Measurements from ENCODE around the gene RBP3.

RBP3 gene

GRCh38 chr10:47335906-47336305, 12.3 kb upstream of the RBP3 start:
- Histone ChIP-seq H3K4me3 (no peak overlapping the region), H3K27ac (no peak overlapping the region)
- no peak for TF ChIP-seq CTCF (IDR thresholded peaks at IDR 0.05)
- no peak for DNase-seq (ENCODE audit: low spot score)

GRCh38 chr10:47336387-47337134, 11.6 kb upstream of the RBP3 start:
- DNase-seq (ENCODE audit: low spot score): no peak
- Histone ChIP-seq H3K4me3 (no peak overlapping the region), H3K27ac (no peak overlapping the region)
- no peak for TF ChIP-seq CTCF (IDR thresholded peaks at IDR 0.05)

GRCh38 chr10:47337310-47337709, 10.9 kb upstream of the RBP3 start:
- TF ChIP-seq CTCF (IDR thresholded peaks at IDR 0.05): no peak
- DNase-seq (ENCODE audit: low spot score): no peak
- H3K27ac ChIP-seq: no peak overlapping the region
- no peak overlapping the region for H3K4me3 ChIP-seq

- TF ChIP-seq CTCF (IDR thresholded peaks at IDR 0.05): no peak
- H3K4me3 ChIP-seq: no peak overlapping the region
- DNase-seq (ENCODE audit: low spot score): peak; percentile 43
These were observed 8.9 kb upstream of the RBP3 start for GRCh38 chr10:47339186-47339735.

GRCh38 chr10:47339759-47340607, 8.2 kb upstream of the RBP3 start:
- Histone ChIP-seq H3K4me3 (no peak overlapping the region), H3K27ac (no peak overlapping the region)
- no peak for DNase-seq (ENCODE audit: low spot score)
- TF ChIP-seq CTCF (IDR thresholded peaks at IDR 0.05): no peak

More at GRCh38 chr10:47339186-47339735, 8.9 kb upstream of the RBP3 start:
- H3K27ac ChIP-seq: no peak overlapping the region

GRCh38 chr10:47340608-47341170, 7.5 kb upstream of the RBP3 start:
- peak; percentile 77 for TF ChIP-seq CTCF (IDR thresholded peaks at IDR 0.05)

More at GRCh38 chr10:47340608-47341170, 7.5 kb upstream of the RBP3 start:
- DNase-seq (ENCODE audit: low spot score): no peak
- no peak overlapping the region for H3K4me3 ChIP-seq
- no peak overlapping the region for H3K27ac ChIP-seq
